ENCODE measurements around the gene EXOSC2.

GRCh38 chr9:130667120-130667435, 26.5 kb upstream of the EXOSC2 start:
- TF ChIP-seq CTCF (conservative IDR thresholded peaks at IDR 0.05; ENCODE audit: low read length), result no peak
- TF ChIP-seq EZH2phosphoT487 (IDR thresholded peaks at IDR 0.05; ENCODE audit: borderline replicate concordance, low read depth, low read length), result no peak

Data from OCI-LY7 (cell line).